HFFc6 (cell line): ENCODE data around the gene CREB5. TPM values are rescaled to one million over a fixed set of nuclear protein-coding genes. Genes with fewer than 3 reads are reported as not detected.
A peak's percentile ranks its signal among the peaks of the same experiment; 100 is the strongest.

Source experiments
- DNase-seq: peaks from one replicate; pipeline ENCODE4 v3.0.0-alpha.2; 2018
- H3K27ac Mint-ChIP-seq: 2 replicates; pipeline ENCODE4 v1.8.0; 2020; ENCODE audit warnings: mild to moderate bottlenecking, mixed read lengths
- H3K27me3 Mint-ChIP-seq: 2 replicates; pipeline ENCODE4 v1.8.0; 2021; ENCODE audit warnings: mild to moderate bottlenecking, moderate library complexity, mixed read lengths; ENCODE audit not compliant: insufficient read depth
- H3K36me3 Mint-ChIP-seq: 2 replicates; pipeline ENCODE4 v1.8.0; 2021; ENCODE audit warnings: low read depth, mixed read lengths
- H3K4me1 Mint-ChIP-seq: 2 replicates; pipeline ENCODE4 v1.8.0; 2020; ENCODE audit warnings: low read depth, mixed read lengths
- H3K4me3 Mint-ChIP-seq: 2 replicates; pipeline ENCODE4 v1.8.0; 2020; ENCODE audit warnings: mild to moderate bottlenecking, moderate library complexity, mixed read lengths
- H3K9me3 Mint-ChIP-seq: 2 replicates; pipeline ENCODE4 v1.8.0; 2020; ENCODE audit warnings: mild to moderate bottlenecking, mixed read lengths
- total RNA-seq, 6 experiments: library from RNA; stranded (reverse); fragmentation: NEBNext Ultra II Directional; extraction: Animal tissue kit (Norgen Biotek cat#: 25700); gene quantifications; 2 replicates in 1 of 6; 3 replicates in 5 of 6; pipeline ENCODE4 v1.2.3, GENCODE V29; 2021
- TF ChIP-seq, protein P1 (sequence below): fragments of 200-600 bp; sonication (generic); IDR thresholded peaks from 2 replicates; pipeline ENCODE4 v1.5.0; 2021; ENCODE audit warnings: antibody characterized with exemption, mild to moderate bottlenecking

The CREB5 gene
- total RNA-seq, 6 experiments from 2014 or later = 0.60 to 0.90 (median 0.79) TPM

- Mint-ChIP-seq H3K27ac (no peak overlapping the region), H3K4me3 (no peak overlapping the region), H3K9me3 (no peaks in the 10 kb centered on the region; the same call in 1 of the 2 replicates), H3K36me3 (no peaks in the 10 kb centered on the region), H3K4me1 (peaks cover 19% of the 10 kb centered on the region; the same call in 1 of the 2 replicates), H3K27me3 (no peaks in the 10 kb centered on the region)
- TF ChIP-seq, protein P1, sequence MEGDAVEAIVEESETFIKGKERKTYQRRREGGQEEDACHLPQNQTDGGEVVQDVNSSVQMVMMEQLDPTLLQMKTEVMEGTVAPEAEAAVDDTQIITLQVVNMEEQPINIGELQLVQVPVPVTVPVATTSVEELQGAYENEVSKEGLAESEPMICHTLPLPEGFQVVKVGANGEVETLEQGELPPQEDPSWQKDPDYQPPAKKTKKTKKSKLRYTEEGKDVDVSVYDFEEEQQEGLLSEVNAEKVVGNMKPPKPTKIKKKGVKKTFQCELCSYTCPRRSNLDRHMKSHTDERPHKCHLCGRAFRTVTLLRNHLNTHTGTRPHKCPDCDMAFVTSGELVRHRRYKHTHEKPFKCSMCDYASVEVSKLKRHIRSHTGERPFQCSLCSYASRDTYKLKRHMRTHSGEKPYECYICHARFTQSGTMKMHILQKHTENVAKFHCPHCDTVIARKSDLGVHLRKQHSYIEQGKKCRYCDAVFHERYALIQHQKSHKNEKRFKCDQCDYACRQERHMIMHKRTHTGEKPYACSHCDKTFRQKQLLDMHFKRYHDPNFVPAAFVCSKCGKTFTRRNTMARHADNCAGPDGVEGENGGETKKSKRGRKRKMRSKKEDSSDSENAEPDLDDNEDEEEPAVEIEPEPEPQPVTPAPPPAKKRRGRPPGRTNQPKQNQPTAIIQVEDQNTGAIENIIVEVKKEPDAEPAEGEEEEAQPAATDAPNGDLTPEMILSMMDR = no peak
- DNase-seq = no peak
Observed at GRCh38 chr7:28625432-28625831, 213.1 kb downstream of the CREB5 start.

- H3K27me3 Mint-ChIP-seq = no peaks in the 10 kb centered on the region
- no peaks in the 10 kb centered on the region; the same call in 1 of the 2 replicates for H3K9me3 Mint-ChIP-seq
- TF ChIP-seq, protein P1 = no peak
Observed at GRCh38 chr7:28626221-28626620, 213.9 kb downstream of the CREB5 start.

DNA sequence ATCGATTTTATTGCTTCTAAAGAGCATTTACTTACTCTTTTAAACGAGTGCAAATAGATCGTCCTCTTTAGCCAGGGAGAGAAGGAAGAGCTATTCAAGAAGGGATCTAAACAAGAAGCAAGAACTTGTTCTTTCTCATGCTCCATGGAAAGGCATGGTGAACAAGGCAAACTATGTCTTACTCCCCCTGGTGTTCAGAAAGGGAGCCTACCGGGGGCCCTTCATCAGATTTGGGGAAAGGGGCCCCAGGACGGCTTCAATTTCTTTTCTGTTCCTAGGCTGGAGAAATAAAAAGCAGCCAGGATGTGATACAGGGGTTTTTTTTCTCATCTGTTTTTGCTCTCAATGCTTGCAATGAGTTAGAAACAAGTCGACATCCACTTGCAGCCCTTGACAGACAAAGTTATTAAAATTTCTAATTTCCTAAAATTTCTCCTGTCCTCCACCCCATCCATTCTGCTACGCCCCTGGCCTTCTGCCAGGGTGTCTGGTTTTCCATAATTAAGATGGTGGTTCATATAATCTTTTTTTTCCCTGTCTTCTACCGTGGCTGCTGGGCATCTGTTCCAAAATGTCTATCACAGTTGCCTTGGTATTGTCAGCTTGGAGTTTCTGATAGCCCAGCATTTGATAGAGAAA is 214.4 kb downstream of the CREB5 start:
- no peak overlapping the region for H3K4me3 Mint-ChIP-seq
- no peak overlapping the region for H3K27ac Mint-ChIP-seq

More at GRCh38 chr7:28626221-28626620, 213.9 kb downstream of the CREB5 start:
- Mint-ChIP-seq H3K36me3 (no peaks in the 10 kb centered on the region), H3K4me3 (no peak overlapping the region), H3K4me1 (peaks cover 19% of the 10 kb centered on the region; the same call in 1 of the 2 replicates), H3K27ac (no peak overlapping the region)
- DNase-seq = no peak

DNA sequence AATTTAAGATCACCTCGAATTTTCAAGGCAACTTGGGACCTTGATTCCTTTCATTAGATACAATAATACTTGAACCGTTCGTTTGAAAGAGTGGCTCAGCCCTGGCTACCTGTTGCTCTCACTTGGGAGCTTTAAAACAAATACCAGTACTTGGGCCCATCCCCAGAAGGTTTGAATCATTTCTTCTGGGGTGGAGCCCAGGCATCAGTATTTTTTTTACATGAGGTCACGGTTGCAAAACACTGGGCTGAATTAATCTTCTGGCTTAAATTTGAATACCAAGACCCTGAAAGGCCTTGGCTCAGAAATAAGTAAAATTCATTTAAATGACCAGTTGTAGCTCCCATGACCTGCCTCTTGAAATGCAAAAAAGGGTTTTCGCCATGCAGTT is 214.9 kb downstream of the CREB5 start:
- no peak overlapping the region for H3K27ac Mint-ChIP-seq
- peaks cover 19% of the 10 kb centered on the region; the same call in 1 of the 2 replicates for H3K4me1 Mint-ChIP-seq
- H3K9me3 Mint-ChIP-seq = no peaks in the 10 kb centered on the region; the same call in 1 of the 2 replicates
- no peak overlapping the region for H3K4me3 Mint-ChIP-seq
- TF ChIP-seq, protein P1 = no peak
- no peaks in the 10 kb centered on the region for H3K27me3 Mint-ChIP-seq
- no peak for DNase-seq
- no peaks in the 10 kb centered on the region; the same call in 1 of the 2 replicates for H3K36me3 Mint-ChIP-seq

More for the DNA sequence above, 214.4 kb downstream of the CREB5 start:
- H3K36me3 Mint-ChIP-seq = no peaks in the 10 kb centered on the region; the same call in 1 of the 2 replicates
- H3K9me3 Mint-ChIP-seq = no peaks in the 10 kb centered on the region; the same call in 1 of the 2 replicates
- H3K4me1 Mint-ChIP-seq = peaks cover 19% of the 10 kb centered on the region; the same call in 1 of the 2 replicates
- DNase-seq = peak; percentile 15
- TF ChIP-seq, protein P1 = peak; percentile 78
- H3K27me3 Mint-ChIP-seq = no peaks in the 10 kb centered on the region

- Mint-ChIP-seq H3K4me1 (peaks cover 19% of the 10 kb centered on the region; the same call in 1 of the 2 replicates), H3K9me3 (no peaks in the 10 kb centered on the region; the same call in 1 of the 2 replicates), H3K4me3 (no peak overlapping the region), H3K27me3 (no peaks in the 10 kb centered on the region), H3K36me3 (no peaks in the 10 kb centered on the region; the same call in 1 of the 2 replicates), H3K27ac (no peak overlapping the region)
- no peak for DNase-seq
- TF ChIP-seq, protein P1 = no peak
Observed at GRCh38 chr7:28627896-28628295, 215.6 kb downstream of the CREB5 start.
